ENCODE results near the gene RNF144B.

DNA sequence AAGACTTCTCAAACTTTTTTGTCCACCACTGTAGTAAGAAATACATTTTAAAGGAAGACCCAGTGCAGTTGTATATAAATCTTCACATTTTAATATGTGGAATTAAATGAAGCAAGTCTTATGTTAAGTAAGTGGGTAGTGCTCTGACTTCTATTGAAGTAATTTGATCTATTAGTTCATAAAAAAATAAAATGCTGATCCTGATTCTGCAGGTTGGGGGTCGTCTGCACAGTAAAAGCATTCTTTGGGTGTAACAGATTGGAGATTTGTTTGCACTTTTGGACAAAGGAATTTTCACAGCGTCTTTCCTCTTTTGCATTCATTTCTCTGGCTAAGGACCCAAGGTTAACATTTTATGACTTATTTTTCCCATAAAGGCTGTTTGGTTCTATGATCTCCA is 106.8 kb downstream of the RNF144B start:
- TF ChIP-seq, protein P1, sequence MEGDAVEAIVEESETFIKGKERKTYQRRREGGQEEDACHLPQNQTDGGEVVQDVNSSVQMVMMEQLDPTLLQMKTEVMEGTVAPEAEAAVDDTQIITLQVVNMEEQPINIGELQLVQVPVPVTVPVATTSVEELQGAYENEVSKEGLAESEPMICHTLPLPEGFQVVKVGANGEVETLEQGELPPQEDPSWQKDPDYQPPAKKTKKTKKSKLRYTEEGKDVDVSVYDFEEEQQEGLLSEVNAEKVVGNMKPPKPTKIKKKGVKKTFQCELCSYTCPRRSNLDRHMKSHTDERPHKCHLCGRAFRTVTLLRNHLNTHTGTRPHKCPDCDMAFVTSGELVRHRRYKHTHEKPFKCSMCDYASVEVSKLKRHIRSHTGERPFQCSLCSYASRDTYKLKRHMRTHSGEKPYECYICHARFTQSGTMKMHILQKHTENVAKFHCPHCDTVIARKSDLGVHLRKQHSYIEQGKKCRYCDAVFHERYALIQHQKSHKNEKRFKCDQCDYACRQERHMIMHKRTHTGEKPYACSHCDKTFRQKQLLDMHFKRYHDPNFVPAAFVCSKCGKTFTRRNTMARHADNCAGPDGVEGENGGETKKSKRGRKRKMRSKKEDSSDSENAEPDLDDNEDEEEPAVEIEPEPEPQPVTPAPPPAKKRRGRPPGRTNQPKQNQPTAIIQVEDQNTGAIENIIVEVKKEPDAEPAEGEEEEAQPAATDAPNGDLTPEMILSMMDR (IDR thresholded peaks at IDR 0.05; ENCODE audit: low read depth, low read length): no peak
- no peak for TF ChIP-seq POLR2A (IDR thresholded peaks at IDR 0.05; ENCODE audit: extremely low read depth, insufficient read length)

Measured in NB4 (cell line).